Fibroblast of lung (primary cell): Measurements from ENCODE around the gene NES. TPM values are rescaled to one million over a fixed set of nuclear protein-coding genes. Genes with fewer than 3 reads are reported as not detected.

Experiments used
- DNase-seq, 2 donors: peaks; one replicate each; pipeline versions ENCODE4 v3.0.0 to v3.0.0-alpha.2; 2010; ENCODE audit warnings: low read depth in 2 of 2
- H2AFZ ChIP-seq: 2 replicates; pipeline ENCODE4 v1.5.1; 2012; ENCODE audit warnings: low read length, control low read depth, inconsistent platforms
- H3K27ac ChIP-seq: 2 replicates; pipeline ENCODE4 v1.5.1; 2011; ENCODE audit warnings: low read length, control low read depth; ENCODE audit not compliant: insufficient read depth
- H3K27me3 ChIP-seq: 2 replicates; pipeline ENCODE4 v1.5.1; 2011; ENCODE audit warnings: mild to moderate bottlenecking, low read length; ENCODE audit not compliant: control insufficient read depth, insufficient read depth
- H3K36me3 ChIP-seq: 2 replicates; pipeline ENCODE4 v1.5.1; 2011; ENCODE audit warnings: low read length; ENCODE audit not compliant: control insufficient read depth, insufficient read depth
- H3K4me1 ChIP-seq: 2 replicates; pipeline ENCODE4 v1.5.1; 2011; ENCODE audit warnings: low read length; ENCODE audit not compliant: control insufficient read depth, insufficient read depth; ENCODE audit errors: extremely low read depth
- H3K4me2 ChIP-seq: 2 replicates; pipeline ENCODE4 v1.5.1; 2011; ENCODE audit warnings: low read length, control low read depth; ENCODE audit not compliant: insufficient read depth; ENCODE audit errors: extremely low read depth
- H3K4me3 ChIP-seq, 4 experiments: fragments of 200-600 bp in 1 of 4; sonication (generic) in 1 of 4; replicated peaks in 1 of 4; 2 replicates each; pipeline ENCODE4 v1.5.1; 2011 to 2016; ENCODE audit warnings: low read length in 4 of 4, low read depth in 3 of 4, mild to moderate bottlenecking in 3 of 4, control low read depth in 2 of 4, inconsistent platforms in 1 of 4, mixed read lengths in 1 of 4; ENCODE audit not compliant: insufficient read depth in 1 of 4; ENCODE audit errors: control extremely low read depth in 1 of 4
- H3K79me2 ChIP-seq: 2 replicates; pipeline ENCODE4 v1.5.1; 2012; ENCODE audit warnings: mild to moderate bottlenecking, low read length, inconsistent platforms; ENCODE audit not compliant: control insufficient read depth, insufficient read depth
- H3K9ac ChIP-seq: 2 replicates; pipeline ENCODE4 v1.5.1; 2011; ENCODE audit warnings: mild to moderate bottlenecking, low read length, control low read depth; ENCODE audit not compliant: insufficient read depth
- H3K9me3 ChIP-seq: 2 replicates; pipeline ENCODE4 v1.5.1; 2012; ENCODE audit warnings: low read depth, low read length; ENCODE audit not compliant: control insufficient read depth, insufficient read depth
- H4K20me1 ChIP-seq: 2 replicates; pipeline ENCODE4 v1.5.1; 2011; ENCODE audit warnings: low read length; ENCODE audit not compliant: control insufficient read depth, insufficient read depth; ENCODE audit errors: extremely low read depth
- EZH2 ChIP-seq: IDR thresholded peaks from 2 replicates; pipeline ENCODE4 v1.5.1; 2012; ENCODE audit warnings: low read length, control low read depth, mild to moderate bottlenecking; ENCODE audit errors: missing control alignments
- polyA plus RNA-seq, 2 donors: library from polyadenylated mRNA; depleted of rRNA in 1 of 2; stranded (reverse) in 1 of 2; unstranded in 1 of 2; fragments of >200 nt; gene quantifications; 2 replicates each; pipeline ENCODE4 v1.2.1, GENCODE V29; 2011 to 2012; ENCODE audit warnings: missing spikeins in 1 of 2
- total RNA-seq: library from RNA; depleted of rRNA; stranded (reverse); fragments of >200 nt; gene quantifications from 2 replicates; pipeline ENCODE4 v1.2.1, GENCODE V29; 2014
- TF ChIP-seq, protein P1 (sequence below), 2 donors: IDR thresholded peaks in 1 of 2; conservative IDR thresholded peaks in 1 of 2; 1 replicate in 1 of 2; 2 replicates in 1 of 2; pipeline ENCODE4 v1.5.1; 2011 to 2012; ENCODE audit warnings: low read length in 2 of 2, control low read depth in 1 of 2, inconsistent platforms in 1 of 2, low read depth in 1 of 2, mild to moderate bottlenecking in 1 of 2

The NES gene
- total and polyA plus RNA-seq, 2 donors (not counting 1 experiment from before 2014, with no cell fraction given) = 34.6 to 87.4 TPM

DNA sequence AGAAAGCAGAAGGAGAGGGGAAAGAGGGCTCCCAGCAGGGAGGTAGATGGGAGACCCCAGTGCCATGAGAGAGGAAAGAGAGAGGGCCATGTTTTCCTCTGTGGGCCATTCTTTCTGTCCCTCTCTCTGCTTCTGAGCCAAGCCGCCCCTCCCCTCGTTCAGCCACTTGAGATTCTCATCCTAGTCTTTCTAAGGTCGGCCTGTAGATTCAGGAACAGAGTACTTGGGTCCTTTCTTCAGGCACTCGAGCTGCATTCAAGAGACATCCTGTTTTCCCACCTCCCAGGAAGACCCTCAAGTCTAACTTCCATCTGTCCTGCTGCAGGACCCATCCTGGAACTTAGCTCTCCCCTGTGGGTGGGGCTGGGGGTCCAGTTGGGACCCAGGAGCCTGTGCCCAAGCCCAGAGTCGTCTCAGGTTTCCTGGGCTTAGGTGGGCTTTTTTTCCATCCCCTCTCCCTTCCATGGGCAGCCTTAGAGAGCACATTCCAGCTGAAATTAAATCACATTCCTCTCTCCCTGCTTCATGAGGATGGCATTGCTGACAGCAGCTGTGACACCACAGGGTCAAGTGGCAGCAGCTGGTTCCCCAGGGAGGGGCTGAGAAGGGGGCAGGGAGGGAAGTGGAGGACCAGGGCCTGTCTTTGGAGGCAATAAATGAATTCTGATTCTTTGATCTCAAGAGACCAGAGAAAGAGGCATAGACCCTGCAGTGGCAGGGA, 13.0 kb downstream of the NES start:
- peak; percentile 47 to 52 for DNase-seq
- Histone ChIP-seq H3K79me2 (no peaks in the 10 kb centered on the region), H3K9me3 (no peaks in the 10 kb centered on the region), H3K9ac (peak overlapping the region; percentile 21), H4K20me1 (no peaks in the 10 kb centered on the region), H3K36me3 (no peaks in the 10 kb centered on the region), H3K4me2 (peak overlapping the region; percentile 18), H2AFZ (no peak overlapping the region), H3K27ac (peak overlapping the region; percentile 75), H3K27me3 (no peaks in the 10 kb centered on the region), H3K4me3 (no peak overlapping the region), H3K4me1 (peaks cover 68% of the 10 kb centered on the region)
- TF ChIP-seq EZH2 = no peak
- TF ChIP-seq, protein P1, sequence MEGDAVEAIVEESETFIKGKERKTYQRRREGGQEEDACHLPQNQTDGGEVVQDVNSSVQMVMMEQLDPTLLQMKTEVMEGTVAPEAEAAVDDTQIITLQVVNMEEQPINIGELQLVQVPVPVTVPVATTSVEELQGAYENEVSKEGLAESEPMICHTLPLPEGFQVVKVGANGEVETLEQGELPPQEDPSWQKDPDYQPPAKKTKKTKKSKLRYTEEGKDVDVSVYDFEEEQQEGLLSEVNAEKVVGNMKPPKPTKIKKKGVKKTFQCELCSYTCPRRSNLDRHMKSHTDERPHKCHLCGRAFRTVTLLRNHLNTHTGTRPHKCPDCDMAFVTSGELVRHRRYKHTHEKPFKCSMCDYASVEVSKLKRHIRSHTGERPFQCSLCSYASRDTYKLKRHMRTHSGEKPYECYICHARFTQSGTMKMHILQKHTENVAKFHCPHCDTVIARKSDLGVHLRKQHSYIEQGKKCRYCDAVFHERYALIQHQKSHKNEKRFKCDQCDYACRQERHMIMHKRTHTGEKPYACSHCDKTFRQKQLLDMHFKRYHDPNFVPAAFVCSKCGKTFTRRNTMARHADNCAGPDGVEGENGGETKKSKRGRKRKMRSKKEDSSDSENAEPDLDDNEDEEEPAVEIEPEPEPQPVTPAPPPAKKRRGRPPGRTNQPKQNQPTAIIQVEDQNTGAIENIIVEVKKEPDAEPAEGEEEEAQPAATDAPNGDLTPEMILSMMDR (conservative IDR thresholded peaks at IDR 0.05 in 1 of 2, IDR thresholded peaks at IDR 0.05 in 1 of 2; ENCODE audit: low read depth in 1 of 2, low read length in 2 of 2) = no peak

DNA sequence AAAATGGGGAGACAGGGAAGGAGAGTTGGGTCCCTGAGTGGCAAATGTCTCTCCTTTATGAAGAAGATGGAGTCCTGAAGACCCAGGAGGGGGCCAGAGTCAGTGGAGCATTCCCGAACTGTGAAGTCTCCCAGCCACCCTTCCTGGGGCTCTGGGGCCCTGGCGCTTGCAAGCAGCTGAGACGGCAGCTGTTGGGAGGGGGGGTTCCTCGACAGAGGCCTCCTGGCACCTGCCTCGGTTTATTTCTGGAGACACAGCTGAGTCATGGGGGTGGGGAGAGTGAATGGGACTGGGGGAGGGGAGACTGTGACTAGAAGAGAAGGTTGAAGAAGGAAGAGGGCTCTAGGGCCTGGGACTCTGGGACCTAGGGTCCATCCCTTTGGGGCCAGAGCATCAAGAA, 14.0 kb downstream of the NES start:
- no peak overlapping the region for H2AFZ ChIP-seq
- peak overlapping the region; percentile 33 for H3K4me2 ChIP-seq

DNA sequence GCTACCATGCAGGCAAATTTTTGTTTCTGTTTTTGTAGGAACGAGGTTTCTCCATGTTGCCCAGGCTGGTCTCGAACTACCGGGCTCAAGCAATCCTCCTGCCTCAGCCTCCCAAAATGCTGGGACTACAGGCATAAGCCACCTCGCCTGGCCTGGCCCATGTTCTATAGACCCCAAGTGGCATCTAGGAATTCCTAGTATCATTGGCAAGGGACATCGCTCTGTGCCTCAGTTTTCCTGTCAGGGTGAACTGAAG, 14.5 kb downstream of the NES start:
- peaks cover 64% of the 10 kb centered on the region for H3K4me1 ChIP-seq
- H3K9ac ChIP-seq = no peak overlapping the region

More for the DNA sequence above, 14.0 kb downstream of the NES start:
- Histone ChIP-seq H3K27ac (peak overlapping the region; percentile 75), H3K79me2 (no peaks in the 10 kb centered on the region), H3K27me3 (no peaks in the 10 kb centered on the region), H3K36me3 (no peaks in the 10 kb centered on the region), H3K9ac (no peak overlapping the region), H3K9me3 (no peaks in the 10 kb centered on the region), H3K4me1 (peaks cover 68% of the 10 kb centered on the region), H4K20me1 (no peaks in the 10 kb centered on the region), H3K4me3 (no peak overlapping the region)
- TF ChIP-seq, protein P1 (conservative IDR thresholded peaks at IDR 0.05 in 1 of 2, IDR thresholded peaks at IDR 0.05 in 1 of 2; ENCODE audit: low read depth in 1 of 2, low read length in 2 of 2) = no peak
- TF ChIP-seq EZH2 = no peak
- DNase-seq = peak; percentile 74 to 76

More for the DNA sequence above, 14.5 kb downstream of the NES start:
- no peaks in the 10 kb centered on the region for H3K27me3 ChIP-seq
- peak overlapping the region; percentile 75 for H3K27ac ChIP-seq
- no peaks in the 10 kb centered on the region for H4K20me1 ChIP-seq
- H3K36me3 ChIP-seq = no peaks in the 10 kb centered on the region
- TF ChIP-seq, protein P1 (conservative IDR thresholded peaks at IDR 0.05 in 1 of 2, IDR thresholded peaks at IDR 0.05 in 1 of 2; ENCODE audit: low read depth in 1 of 2, low read length in 2 of 2) = no peak
- no peak for TF ChIP-seq EZH2
- no peaks in the 10 kb centered on the region for H3K9me3 ChIP-seq
- H3K4me2 ChIP-seq = no peak overlapping the region
- no peaks in the 10 kb centered on the region for H3K79me2 ChIP-seq
- no peak for DNase-seq
- no peak overlapping the region for H3K4me3 ChIP-seq
- no peak overlapping the region for H2AFZ ChIP-seq
